ENCODE measurements around the gene C22orf15.

Gene C22orf15

DNA sequence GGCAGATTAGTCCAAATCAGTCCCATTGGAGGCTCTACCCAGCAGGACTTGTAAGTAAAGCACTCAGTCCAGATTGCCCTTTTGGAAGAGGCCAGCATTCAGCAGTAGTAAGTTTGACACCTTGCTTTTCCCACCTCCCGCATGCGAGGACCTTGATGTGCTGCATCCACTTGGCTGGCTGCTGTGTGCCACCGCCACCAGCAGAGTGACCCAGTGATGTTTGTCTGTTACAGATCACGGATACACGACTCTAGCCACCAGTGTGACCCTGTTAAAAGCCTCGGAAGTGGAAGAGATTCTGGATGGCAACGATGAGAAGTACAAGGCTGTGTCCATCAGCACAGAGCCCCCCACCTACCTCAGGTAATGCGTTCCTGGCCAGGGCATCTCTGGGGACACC lies 30.5 kb downstream of the C22orf15 start:
- Histone ChIP-seq H3K4me1 (peaks cover 55% of the 10 kb centered on the region), H3K36me3 (peaks cover 96% of the 10 kb centered on the region), H3K9ac (peak overlapping the region; percentile 63; the same call in 1 of the 2 replicates)

GRCh38 chr22:23796461-23796860 lies 33.7 kb downstream of the C22orf15 start:
- Histone ChIP-seq H3K27me3 (no peaks in the 10 kb centered on the region), H4K20me1 (peaks cover 31% of the 10 kb centered on the region), H3K9me3 (no peaks in the 10 kb centered on the region), H3K4me3 (no peak overlapping the region), H3K4me2 (no peak overlapping the region), H3K4me1 (peaks cover 55% of the 10 kb centered on the region), H3K36me3 (peaks cover 86% of the 10 kb centered on the region), H3K27ac (no peak overlapping the region), H3K9ac (no peak overlapping the region)
- TF ChIP-seq Cebpa-rat (IDR thresholded peaks at IDR 0.05): no peak

More for the DNA sequence above, 30.5 kb downstream of the C22orf15 start:
- peaks cover 62% of the 10 kb centered on the region for H4K20me1 ChIP-seq
- H3K27me3 ChIP-seq: no peaks in the 10 kb centered on the region
- H3K9me3 ChIP-seq: no peaks in the 10 kb centered on the region
- peak overlapping the region; percentile 61 for H3K27ac ChIP-seq
- no peak for TF ChIP-seq Cebpa-rat (IDR thresholded peaks at IDR 0.05)
- peak overlapping the region; percentile 71; the same call in 1 of the 2 replicates for H3K4me2 ChIP-seq
- H3K4me3 ChIP-seq: no peak overlapping the region

DNA sequence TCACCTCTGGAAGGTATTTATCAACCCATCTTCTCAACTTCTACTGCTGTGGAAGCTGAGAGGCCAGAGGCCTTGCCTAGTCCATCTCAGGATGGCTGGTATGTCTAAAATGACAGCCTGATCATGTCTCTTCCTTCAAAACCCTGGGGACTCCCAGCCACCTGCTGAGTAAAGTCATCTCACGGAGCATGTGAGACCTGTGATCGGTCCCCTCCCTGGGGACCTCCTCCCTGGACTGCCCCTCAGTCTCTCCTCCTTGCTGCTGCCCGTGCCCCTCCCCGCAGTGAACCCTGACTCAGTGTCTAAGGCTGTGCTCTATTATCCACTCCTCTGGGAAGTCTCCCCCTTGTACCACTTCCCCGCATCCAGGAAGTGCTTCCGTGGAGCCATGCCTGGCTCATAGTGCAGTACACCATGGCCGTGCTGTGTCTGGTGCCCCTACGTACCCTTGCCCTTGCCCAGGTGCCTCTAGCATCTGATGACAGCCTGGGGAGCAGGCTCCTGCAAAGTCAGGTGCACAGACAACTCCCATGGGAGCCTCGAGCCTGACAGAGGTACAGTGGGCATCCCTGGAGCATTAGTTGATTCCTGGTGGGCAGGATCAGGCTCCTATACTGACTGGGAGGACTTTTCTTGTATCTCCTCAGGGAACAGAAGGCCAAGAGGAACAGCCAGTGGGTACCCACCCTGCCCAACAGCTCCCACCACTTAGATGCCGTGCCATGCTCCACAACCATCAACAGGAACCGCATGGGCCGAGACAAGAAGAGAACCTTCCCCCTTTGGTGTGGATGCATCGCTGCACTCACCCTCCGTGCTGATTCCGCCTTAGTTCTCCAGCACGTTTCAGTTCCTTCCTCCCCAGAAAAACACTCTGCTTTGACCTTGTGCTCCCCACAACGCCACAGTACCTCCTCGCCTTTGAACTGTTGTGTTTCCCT lies 37.8 kb downstream of the C22orf15 start:
- Histone ChIP-seq H3K4me1 (peaks cover 55% of the 10 kb centered on the region), H3K4me3 (0 out of 2 replicates have a peak overlapping the region, but pooled peaks have one; percentile 30), H3K4me2 (peak overlapping the region; percentile 87), H3K27ac (peak overlapping the region; percentile 90), H4K20me1 (peaks cover 10% of the 10 kb centered on the region; the same call in 1 of the 2 replicates), H3K36me3 (peaks cover 86% of the 10 kb centered on the region), H3K9me3 (no peaks in the 10 kb centered on the region), H3K9ac (peak overlapping the region; percentile 69), H3K27me3 (no peaks in the 10 kb centered on the region)
- TF ChIP-seq Cebpa-rat (IDR thresholded peaks at IDR 0.05): no peak

GRCh38 chr22:23801238-23801821 lies 38.5 kb downstream of the C22orf15 start:
- Histone ChIP-seq H4K20me1 (peaks cover 4% of the 10 kb centered on the region; the same call in 1 of the 2 replicates), H3K4me1 (peaks cover 55% of the 10 kb centered on the region), H3K27me3 (no peaks in the 10 kb centered on the region), H3K36me3 (peaks cover 86% of the 10 kb centered on the region), H3K27ac (peak overlapping the region; percentile 90), H3K9me3 (no peaks in the 10 kb centered on the region), H3K4me2 (peak overlapping the region; percentile 87), H3K4me3 (peak overlapping the region; percentile 1; the same call in 1 of the 2 replicates), H3K9ac (peak overlapping the region; percentile 69)
- TF ChIP-seq Cebpa-rat (IDR thresholded peaks at IDR 0.05): no peak

- Histone ChIP-seq H3K27me3 (no peaks in the 10 kb centered on the region), H3K9me3 (no peaks in the 10 kb centered on the region), H3K4me1 (peaks cover 55% of the 10 kb centered on the region), H4K20me1 (no peaks in the 10 kb centered on the region), H3K4me3 (peak overlapping the region; percentile 1; the same call in 1 of the 2 replicates), H3K4me2 (peak overlapping the region; percentile 87), H3K36me3 (peaks cover 86% of the 10 kb centered on the region), H3K27ac (peak overlapping the region; percentile 90), H3K9ac (peak overlapping the region; percentile 69)
- TF ChIP-seq Cebpa-rat (IDR thresholded peaks at IDR 0.05): no peak
These were observed 39.1 kb downstream of the C22orf15 start for GRCh38 chr22:23801886-23802377.

DNA sequence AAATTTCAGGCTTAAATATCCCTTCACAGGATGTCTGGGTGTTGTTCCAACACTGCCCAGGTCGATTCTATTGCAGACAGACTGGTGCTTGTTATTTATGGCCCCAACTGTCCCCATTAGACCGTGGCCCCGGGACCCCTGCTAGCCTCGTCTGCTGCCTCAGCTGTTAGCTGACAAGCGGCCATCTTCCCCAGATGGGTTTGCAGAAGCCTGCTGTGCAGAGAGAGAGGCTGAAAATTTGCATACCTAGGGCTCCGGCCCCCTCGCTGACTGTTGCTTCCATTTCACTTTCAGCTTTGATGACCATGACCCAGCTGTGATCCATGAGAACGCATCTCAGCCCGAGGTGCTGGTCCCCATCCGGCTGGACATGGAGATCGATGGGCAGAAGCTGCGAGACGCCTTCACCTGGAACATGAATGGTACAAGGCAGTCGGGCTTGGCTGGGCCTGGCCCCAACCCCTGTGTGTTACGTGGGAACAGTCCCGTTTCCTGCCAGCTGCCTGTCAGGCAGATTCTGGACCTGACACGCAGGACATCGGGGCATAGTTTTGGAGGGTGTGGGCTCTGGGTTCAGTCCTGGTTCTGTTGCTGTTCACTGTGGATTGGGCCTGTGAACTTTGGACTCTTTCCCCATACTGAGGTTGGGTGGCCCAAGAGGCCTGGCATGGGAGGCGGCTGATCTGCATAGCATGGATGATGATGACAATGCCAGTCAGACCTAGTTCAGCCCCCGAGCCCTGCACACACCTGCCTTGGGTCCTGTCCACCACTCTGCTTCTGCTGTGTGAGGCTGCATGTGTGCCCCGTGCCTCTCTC lies 40.4 kb downstream of the C22orf15 start:
- no peak for TF ChIP-seq Cebpa-rat (IDR thresholded peaks at IDR 0.05)
- H3K9ac ChIP-seq: peak overlapping the region; percentile 23; the same call in 1 of the 2 replicates
- peaks cover 51% of the 10 kb centered on the region for H3K4me1 ChIP-seq
- H4K20me1 ChIP-seq: no peaks in the 10 kb centered on the region
- H3K4me3 ChIP-seq: no peak overlapping the region
- peaks cover 87% of the 10 kb centered on the region for H3K36me3 ChIP-seq
- H3K9me3 ChIP-seq: no peaks in the 10 kb centered on the region
- H3K27me3 ChIP-seq: no peaks in the 10 kb centered on the region
- peak overlapping the region; percentile 90 for H3K27ac ChIP-seq
- peak overlapping the region; percentile 87; the same call in 1 of the 2 replicates for H3K4me2 ChIP-seq

- H3K4me3 ChIP-seq: no peak overlapping the region
- TF ChIP-seq Cebpa-rat (IDR thresholded peaks at IDR 0.05): no peak
- H4K20me1 ChIP-seq: no peaks in the 10 kb centered on the region
- H3K4me2 ChIP-seq: no peak overlapping the region
- peaks cover 35% of the 10 kb centered on the region for H3K4me1 ChIP-seq
- H3K27ac ChIP-seq: no peak overlapping the region
- H3K9ac ChIP-seq: no peak overlapping the region
- no peaks in the 10 kb centered on the region for H3K27me3 ChIP-seq
- H3K9me3 ChIP-seq: no peaks in the 10 kb centered on the region
- H3K36me3 ChIP-seq: peaks cover 95% of the 10 kb centered on the region
These were observed 42.0 kb downstream of the C22orf15 start for GRCh38 chr22:23804781-23805291.

DNA sequence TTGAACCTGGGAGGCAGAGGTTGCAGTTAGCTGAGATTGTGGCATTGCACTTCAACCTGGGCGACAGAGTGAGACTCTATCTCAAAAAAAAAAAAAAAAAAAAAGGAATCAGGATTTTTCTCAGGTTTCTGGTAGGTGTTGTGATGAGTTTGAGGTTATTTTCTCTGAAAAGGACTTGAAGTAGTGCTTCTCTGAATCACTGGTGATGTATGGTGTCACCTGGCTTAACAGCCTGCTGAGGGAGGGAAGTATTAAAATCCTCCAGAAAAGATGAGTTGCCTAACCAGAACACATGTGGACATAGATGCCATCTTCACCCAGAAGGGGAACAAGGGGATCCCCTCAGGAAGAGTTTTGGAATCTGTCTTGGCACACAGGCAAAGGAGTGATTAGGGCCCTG lies 44.0 kb downstream of the C22orf15 start:
- Histone ChIP-seq H3K4me3 (no peak overlapping the region), H3K36me3 (peaks cover 98% of the 10 kb centered on the region), H3K27ac (no peak overlapping the region), H4K20me1 (no peaks in the 10 kb centered on the region), H3K9me3 (no peaks in the 10 kb centered on the region), H3K9ac (no peak overlapping the region), H3K4me1 (peaks cover 15% of the 10 kb centered on the region), H3K27me3 (no peaks in the 10 kb centered on the region), H3K4me2 (no peak overlapping the region)
- TF ChIP-seq Cebpa-rat (IDR thresholded peaks at IDR 0.05): no peak

DNA sequence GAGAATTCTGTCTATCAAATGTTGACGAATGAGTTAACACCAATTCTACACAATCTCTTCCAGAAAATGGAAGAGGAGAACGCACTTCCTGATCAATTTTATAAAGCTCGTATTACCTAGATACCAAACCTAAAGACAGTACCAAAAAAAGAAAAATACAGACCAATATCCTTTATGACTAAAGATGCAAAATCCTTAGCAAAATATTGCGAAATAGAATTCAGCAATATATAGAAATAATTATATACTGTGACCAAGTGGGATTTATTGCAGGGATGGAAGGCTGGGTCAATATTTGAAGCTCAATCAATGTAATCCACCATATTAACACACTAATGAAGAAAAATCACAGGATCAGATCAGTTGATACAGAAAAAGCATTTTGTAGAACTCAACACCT lies 49.6 kb downstream of the C22orf15 start:
- Histone ChIP-seq H3K36me3 (peaks cover 97% of the 10 kb centered on the region), H3K4me2 (no peak overlapping the region), H3K9me3 (no peaks in the 10 kb centered on the region), H4K20me1 (no peaks in the 10 kb centered on the region), H3K4me3 (no peak overlapping the region), H3K9ac (no peak overlapping the region), H3K27ac (no peak overlapping the region), H3K4me1 (peaks cover 15% of the 10 kb centered on the region), H3K27me3 (no peaks in the 10 kb centered on the region)
- TF ChIP-seq Cebpa-rat (IDR thresholded peaks at IDR 0.05): peak; percentile 57; the same call in 1 of the 2 replicates

Data from BLaER1 (cell line).